Measurements from ENCODE around the gene OR8D2.

DNA sequence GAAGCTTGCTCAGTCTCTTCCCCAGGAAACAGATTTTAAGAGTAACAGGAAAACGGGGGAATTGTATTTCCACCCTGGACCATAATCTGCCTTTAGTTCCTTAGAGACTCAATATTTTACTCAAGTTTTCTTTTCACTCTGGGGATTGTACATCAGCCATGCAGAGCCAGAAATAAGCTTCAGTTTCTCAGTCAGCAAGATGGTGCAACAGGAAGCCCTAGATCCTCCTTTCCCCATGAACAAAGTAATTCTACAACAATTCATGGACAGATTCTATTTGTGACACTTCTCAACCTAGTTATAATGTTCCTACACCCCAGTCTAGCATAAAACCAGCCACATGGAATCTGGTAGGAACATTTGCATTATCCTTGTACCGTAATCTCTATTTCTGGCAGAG, 39.6 kb upstream of the OR8D2 start:
- TF ChIP-seq CTCF (IDR thresholded peaks at IDR 0.05) (no peak), POLR2A (IDR thresholded peaks at IDR 0.05) (no peak)
